IMR-90 (cell line): ENCODE measurements around the gene FIBIN.

ENCODE experiments used
- CTCF ChIP-seq: conservative IDR thresholded peaks from 2 replicates; pipeline ENCODE4 v1.5.1; 2012; ENCODE audit warnings: mild to moderate bottlenecking, low read depth, low read length, improper control_type of control experiment
- MAFK ChIP-seq: IDR thresholded peaks from 2 replicates; pipeline ENCODE4 v1.6.1; 2012; ENCODE audit warnings: low read depth, low read length, improper control_type of control experiment
- RFX5 ChIP-seq: IDR thresholded peaks from 2 replicates; pipeline ENCODE4 v1.8.0; 2012; ENCODE audit warnings: low read depth, mild to moderate bottlenecking, low read length, moderate library complexity

DNA sequence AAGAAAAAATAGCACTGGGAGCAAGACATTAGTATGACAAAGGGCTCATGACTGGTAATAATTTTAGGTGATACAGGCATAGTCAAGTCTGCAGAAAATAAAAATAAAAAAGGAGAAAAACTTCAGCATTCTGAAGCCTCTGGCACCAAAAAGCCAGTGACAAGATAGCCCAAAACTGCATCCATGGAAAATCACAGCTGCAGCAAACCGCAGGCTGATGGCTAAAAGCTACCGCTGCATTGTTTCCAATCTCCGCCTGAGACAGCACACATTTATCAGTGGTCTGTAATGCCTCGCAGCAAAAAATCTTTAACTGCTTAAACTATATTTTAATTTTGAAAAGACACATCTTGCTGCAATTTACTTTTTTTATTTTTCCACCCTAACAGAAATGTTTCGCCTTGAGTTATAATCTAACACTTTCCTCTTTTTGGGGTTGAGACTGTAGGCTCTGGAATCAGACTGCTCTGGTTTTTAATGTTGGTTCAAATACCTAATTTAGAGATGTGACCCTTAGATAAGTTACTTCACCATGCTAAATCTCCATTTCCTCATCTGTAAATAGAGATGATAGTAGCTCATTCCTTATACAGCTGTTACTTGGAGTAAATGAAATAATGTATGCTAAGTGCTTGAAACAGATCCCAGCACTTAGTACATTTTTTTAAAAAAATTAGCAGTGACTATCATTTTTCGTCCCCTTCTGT, 42.0 kb upstream of the FIBIN start:
- TF ChIP-seq RFX5: no peak
- TF ChIP-seq MAFK: no peak
- TF ChIP-seq CTCF: no peak
